ENCODE results near the gene NOL4L. TPM values are rescaled to one million over a fixed set of nuclear protein-coding genes. Genes with fewer than 3 reads are reported as not detected.
A peak's percentile ranks its signal among the peaks of the same experiment; 100 is the strongest.

Gene NOL4L
- polyA plus RNA-seq, 1 donor (not counting 4 experiments of a cell fraction or from before 2014, with no cell fraction given): 1.0 TPM

DNA sequence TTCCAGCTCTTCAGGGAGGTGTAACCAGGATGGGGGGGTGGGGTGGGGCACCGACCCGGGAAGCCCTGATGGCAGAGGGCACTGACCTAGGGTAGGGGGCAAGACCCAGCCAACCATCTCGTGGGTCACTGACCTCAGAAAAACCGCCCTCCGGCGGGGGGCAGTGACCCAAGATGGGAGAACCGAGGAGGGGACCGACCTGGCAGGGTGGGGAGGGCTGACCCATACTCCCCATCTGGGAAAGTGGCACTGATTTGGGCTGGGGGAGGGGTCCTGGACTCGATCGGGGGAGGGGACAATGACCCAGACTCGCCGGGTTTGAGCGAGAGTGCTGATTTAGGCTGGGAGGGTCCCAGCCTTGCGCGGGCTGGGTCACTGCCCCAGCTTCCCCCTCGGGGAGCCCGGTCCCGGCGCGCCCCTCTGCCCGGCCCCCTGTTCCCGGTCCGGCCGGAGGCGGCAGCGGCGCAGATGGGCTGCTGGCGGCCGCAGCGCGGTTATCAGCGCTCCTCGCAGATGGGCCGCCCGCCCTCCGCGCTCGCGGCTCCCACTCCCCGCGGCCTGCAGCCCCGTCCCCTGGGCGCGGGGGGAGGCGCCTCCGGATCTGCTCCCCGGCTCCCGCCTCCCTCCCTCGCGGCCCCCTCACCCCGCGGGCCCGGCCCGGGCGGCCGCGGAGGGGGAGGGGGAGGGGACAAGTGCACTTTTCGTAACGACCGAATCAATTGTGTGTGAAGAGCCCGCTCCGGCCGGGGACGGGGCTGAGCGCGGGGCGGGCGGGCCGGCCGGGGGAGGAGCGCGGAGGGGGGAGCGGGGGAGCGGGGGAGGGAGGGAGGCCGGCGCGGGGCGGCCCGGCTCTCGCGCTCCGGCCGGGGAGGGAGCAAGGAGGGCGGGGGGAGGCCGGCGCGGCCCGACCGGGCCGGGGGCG, 2.2 kb downstream of the NOL4L start:
- TF ChIP-seq EZH2 (IDR thresholded peaks at IDR 0.05; ENCODE audit: low read length): peak; percentile 85
- TF ChIP-seq, protein P1, sequence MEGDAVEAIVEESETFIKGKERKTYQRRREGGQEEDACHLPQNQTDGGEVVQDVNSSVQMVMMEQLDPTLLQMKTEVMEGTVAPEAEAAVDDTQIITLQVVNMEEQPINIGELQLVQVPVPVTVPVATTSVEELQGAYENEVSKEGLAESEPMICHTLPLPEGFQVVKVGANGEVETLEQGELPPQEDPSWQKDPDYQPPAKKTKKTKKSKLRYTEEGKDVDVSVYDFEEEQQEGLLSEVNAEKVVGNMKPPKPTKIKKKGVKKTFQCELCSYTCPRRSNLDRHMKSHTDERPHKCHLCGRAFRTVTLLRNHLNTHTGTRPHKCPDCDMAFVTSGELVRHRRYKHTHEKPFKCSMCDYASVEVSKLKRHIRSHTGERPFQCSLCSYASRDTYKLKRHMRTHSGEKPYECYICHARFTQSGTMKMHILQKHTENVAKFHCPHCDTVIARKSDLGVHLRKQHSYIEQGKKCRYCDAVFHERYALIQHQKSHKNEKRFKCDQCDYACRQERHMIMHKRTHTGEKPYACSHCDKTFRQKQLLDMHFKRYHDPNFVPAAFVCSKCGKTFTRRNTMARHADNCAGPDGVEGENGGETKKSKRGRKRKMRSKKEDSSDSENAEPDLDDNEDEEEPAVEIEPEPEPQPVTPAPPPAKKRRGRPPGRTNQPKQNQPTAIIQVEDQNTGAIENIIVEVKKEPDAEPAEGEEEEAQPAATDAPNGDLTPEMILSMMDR (optimal IDR thresholded peaks at IDR 0.05 in 1 of 3, IDR thresholded peaks at IDR 0.05 in 1 of 3, conservative IDR thresholded peaks at IDR 0.05 in 1 of 3; ENCODE audit: extremely low read depth in 1 of 3, insufficient read depth in 2 of 3, low read length in 3 of 3): no peak
- H3K4me1 ChIP-seq (ENCODE audit: control insufficient read depth, extremely low read depth, insufficient read depth, low read length): no peaks in the 10 kb centered on the region
- dilution Hi-C loops (cut with MboI; ENCODE audit: extremely low pct_ligation_motif_present, low sequenced_read_pairs): no loop called here
- no peak overlapping the region for H3K4me2 ChIP-seq (ENCODE audit: control insufficient read depth, extremely low read depth, insufficient read depth, low read depth, low read length)
- peaks cover 54% of the 10 kb centered on the region for H3K27me3 ChIP-seq (ENCODE audit: control insufficient read depth, extremely low read depth, insufficient read depth, low read length)
- no peaks in the 10 kb centered on the region for H4K20me1 ChIP-seq (ENCODE audit: control insufficient read depth, extremely low read depth, insufficient read depth, low read length)
- peak overlapping the region in 1 of 3 experiments; percentile 5 for H3K4me3 ChIP-seq (ENCODE audit: control insufficient read depth in 2 of 3, extremely low read depth in 1 of 3, insufficient read depth in 2 of 3, low read depth in 1 of 3, low read length in 3 of 3)
- no peaks in the 10 kb centered on the region for H3K9me3 ChIP-seq (ENCODE audit: control insufficient read depth, low read depth, low read length)
- DNase-seq (ENCODE audit: low read depth, low spot score) (no peak), FAIRE-seq (no peak)
- H2AFZ ChIP-seq (ENCODE audit: control insufficient read depth, low read length): no peak overlapping the region
- H3K79me2 ChIP-seq (ENCODE audit: control insufficient read depth, insufficient read depth, low read length): no peaks in the 10 kb centered on the region
- no peaks in the 10 kb centered on the region for H3K9me1 ChIP-seq (ENCODE audit: control insufficient read depth, extremely low read depth, insufficient read depth, low read length)
- H3K27ac ChIP-seq (ENCODE audit: control insufficient read depth, insufficient read depth, low read length): no peak overlapping the region
- H3K36me3 ChIP-seq (ENCODE audit: control insufficient read depth in 2 of 2, extremely low read depth in 1 of 2, insufficient read depth in 2 of 2, low read length in 2 of 2): no peaks in the 10 kb centered on the region
- no peak overlapping the region for H3K9ac ChIP-seq (ENCODE audit: control insufficient read depth, extremely low read depth, insufficient read depth, low read length)

DNA sequence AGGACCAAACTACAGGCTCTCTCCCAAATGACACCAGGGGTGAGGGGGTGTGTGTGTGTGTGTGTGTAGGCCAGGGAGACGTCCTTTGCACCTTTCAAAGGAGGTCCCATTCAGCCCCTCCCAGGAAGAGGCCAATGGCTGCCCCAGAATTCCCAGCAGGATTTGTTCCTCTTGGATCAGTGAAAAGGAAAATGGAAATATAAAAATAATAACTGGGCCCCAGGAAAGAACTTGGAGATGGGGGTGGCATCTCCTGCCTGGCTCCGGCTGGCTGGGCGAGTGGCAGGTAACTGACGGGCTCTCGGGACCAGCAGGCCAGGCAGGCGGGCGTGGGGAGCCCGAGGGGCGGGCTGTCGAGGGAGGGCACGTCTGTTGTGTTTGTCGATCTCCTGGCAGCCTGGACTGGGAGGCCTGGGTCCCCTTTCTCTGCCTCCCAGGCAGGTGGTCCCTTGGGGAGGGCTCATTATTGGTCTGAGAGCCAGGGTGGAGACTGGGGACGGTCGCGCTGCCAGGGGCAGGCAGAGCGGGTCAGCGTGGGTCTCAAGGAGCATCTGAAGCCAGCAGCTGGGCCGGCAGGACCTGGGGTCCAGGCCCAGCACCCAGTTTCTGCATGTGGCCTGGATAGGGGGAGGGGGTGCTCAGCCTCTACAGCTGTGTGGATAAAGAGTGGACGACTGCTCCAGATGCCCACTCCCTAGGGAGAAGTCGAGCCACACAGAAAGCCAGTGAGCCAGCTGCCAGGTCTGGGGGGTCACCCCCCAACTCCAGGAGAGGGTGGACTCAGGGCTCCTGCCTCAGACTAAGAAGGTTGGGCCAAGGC, 3.1 kb downstream of the NOL4L start:
- DNase-seq (ENCODE audit: low read depth, low spot score) (no peak), FAIRE-seq (no peak)
- Histone ChIP-seq H3K9me1 (ENCODE audit: control insufficient read depth, extremely low read depth, insufficient read depth, low read length) (no peaks in the 10 kb centered on the region), H3K27ac (ENCODE audit: control insufficient read depth, insufficient read depth, low read length) (no peak overlapping the region), H3K4me2 (ENCODE audit: control insufficient read depth, extremely low read depth, insufficient read depth, low read depth, low read length) (no peak overlapping the region), H3K4me3 (ENCODE audit: control insufficient read depth in 2 of 3, extremely low read depth in 1 of 3, insufficient read depth in 2 of 3, low read depth in 1 of 3, low read length in 3 of 3) (no peak overlapping the region), H3K27me3 (ENCODE audit: control insufficient read depth, extremely low read depth, insufficient read depth, low read length) (peaks cover 46% of the 10 kb centered on the region), H4K20me1 (ENCODE audit: control insufficient read depth, extremely low read depth, insufficient read depth, low read length) (no peaks in the 10 kb centered on the region), H3K4me1 (ENCODE audit: control insufficient read depth, extremely low read depth, insufficient read depth, low read length) (no peaks in the 10 kb centered on the region), H3K9me3 (ENCODE audit: control insufficient read depth, low read depth, low read length) (no peaks in the 10 kb centered on the region), H2AFZ (ENCODE audit: control insufficient read depth, low read length) (no peak overlapping the region), H3K79me2 (ENCODE audit: control insufficient read depth, insufficient read depth, low read length) (no peaks in the 10 kb centered on the region), H3K36me3 (ENCODE audit: control insufficient read depth in 2 of 2, extremely low read depth in 1 of 2, insufficient read depth in 2 of 2, low read length in 2 of 2) (no peaks in the 10 kb centered on the region), H3K9ac (ENCODE audit: control insufficient read depth, extremely low read depth, insufficient read depth, low read length) (no peak overlapping the region)
- dilution Hi-C loops (cut with MboI; ENCODE audit: extremely low pct_ligation_motif_present, low sequenced_read_pairs): no loop called here
- TF ChIP-seq, protein P1 (optimal IDR thresholded peaks at IDR 0.05 in 1 of 3, IDR thresholded peaks at IDR 0.05 in 1 of 3, conservative IDR thresholded peaks at IDR 0.05 in 1 of 3; ENCODE audit: extremely low read depth in 1 of 3, insufficient read depth in 2 of 3, low read length in 3 of 3): no peak
- no peak for TF ChIP-seq EZH2 (IDR thresholded peaks at IDR 0.05; ENCODE audit: low read length)

All from keratinocyte (primary cell).